Activated T-cell treated with anti-CD3 and anti-CD28 coated beads, Interleukin-2, amount 50 U/mL, for 1 hour (primary cell): ENCODE measurements around the gene UBASH3B.
"Not testable (repeated sequence)": the region's sequence is repeated elsewhere in the genome, so short reads cannot be mapped to it uniquely, and the experiment has no call there.

Experiments
- DNase-seq: peaks from one replicate; pipeline ENCODE4 v3.0.0-alpha.2; 2020

UBASH3B gene

DNA sequence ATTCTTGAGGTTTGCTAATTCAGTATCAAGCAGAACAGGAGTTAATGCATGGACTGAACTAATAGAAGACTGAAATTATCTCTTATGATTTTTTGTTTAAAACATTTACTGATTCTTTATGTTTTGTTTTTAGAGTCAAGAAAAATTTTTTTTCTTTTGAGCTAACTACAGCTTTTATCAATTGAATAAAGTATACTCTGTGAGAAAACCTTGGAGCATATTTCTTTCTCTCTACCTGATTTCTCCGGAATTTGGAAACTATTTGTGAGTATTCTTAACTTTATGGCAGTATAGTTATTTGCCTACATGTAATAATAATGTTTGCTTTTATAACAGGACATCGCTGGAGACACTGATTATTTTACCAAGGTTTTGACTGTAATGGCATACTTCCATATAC is 164.6 kb downstream of the UBASH3B start:
- DNase-seq: no peak

DNA sequence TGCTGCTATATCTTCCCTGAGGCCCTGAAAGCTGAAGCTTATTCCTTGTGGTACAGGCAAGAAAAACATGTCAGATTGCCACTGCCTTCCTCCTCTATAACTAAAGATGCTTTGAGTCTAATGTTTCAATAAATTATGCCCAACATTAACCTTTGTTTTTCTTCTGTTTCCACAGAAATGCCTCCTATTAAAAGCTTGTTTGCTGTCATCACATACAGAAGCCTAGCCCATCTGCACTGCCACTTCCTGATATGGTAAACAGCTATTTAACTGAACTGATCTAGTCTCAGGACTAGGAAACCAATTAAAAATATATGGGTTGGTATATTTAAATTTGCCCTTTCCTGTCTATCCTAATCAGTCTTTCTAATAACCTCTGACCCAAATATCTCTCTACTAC is 165.6 kb downstream of the UBASH3B start:
- DNase-seq: no peak

DNA sequence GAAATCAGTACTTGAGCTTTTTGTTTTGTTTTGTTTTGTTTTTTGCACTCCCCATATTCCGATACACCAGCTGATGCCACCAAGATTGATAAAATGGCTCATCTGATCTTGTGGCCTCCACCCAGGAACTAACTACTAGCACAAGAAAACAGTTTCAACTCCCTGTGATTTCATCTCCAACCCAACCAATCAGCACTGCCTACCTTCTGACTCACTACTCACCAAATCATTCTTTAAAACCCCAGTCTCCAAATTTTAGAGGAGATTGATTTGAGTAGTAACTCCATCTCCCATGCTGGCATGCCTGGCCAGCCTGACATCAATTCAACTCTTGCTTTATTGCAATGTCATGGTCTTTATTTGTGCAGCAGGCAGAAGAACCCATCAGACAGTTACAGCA is 166.7 kb downstream of the UBASH3B start:
- no peak for DNase-seq

GRCh38 chr11:122823564-122823963 is 168.0 kb downstream of the UBASH3B start:
- DNase-seq: no peak

GRCh38 chr11:122829371-122829770 is 173.8 kb downstream of the UBASH3B start:
- not testable (repeated sequence) for DNase-seq

DNA sequence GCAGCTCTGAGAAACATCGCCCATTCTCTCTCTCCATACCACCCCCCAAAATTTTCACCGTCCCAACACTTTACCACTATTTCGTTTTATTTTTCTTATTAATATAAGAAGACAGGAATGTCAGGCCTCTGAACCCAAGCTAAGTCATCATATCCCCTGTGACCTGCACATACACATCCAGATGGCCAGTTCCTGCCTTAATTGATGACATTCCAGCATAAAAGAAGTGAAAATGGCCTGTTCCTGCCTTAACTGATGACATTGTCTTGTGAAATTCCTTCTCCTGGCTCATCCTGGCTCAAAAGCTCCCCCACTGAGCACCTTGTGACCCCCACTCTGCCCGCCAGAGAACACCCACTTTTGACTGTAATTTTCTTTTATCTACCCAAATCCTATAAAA is 176.8 kb downstream of the UBASH3B start:
- DNase-seq: not testable (repeated sequence)

- no peak for DNase-seq
These were observed 177.4 kb downstream of the UBASH3B start for GRCh38 chr11:122832721-122833470.

DNA sequence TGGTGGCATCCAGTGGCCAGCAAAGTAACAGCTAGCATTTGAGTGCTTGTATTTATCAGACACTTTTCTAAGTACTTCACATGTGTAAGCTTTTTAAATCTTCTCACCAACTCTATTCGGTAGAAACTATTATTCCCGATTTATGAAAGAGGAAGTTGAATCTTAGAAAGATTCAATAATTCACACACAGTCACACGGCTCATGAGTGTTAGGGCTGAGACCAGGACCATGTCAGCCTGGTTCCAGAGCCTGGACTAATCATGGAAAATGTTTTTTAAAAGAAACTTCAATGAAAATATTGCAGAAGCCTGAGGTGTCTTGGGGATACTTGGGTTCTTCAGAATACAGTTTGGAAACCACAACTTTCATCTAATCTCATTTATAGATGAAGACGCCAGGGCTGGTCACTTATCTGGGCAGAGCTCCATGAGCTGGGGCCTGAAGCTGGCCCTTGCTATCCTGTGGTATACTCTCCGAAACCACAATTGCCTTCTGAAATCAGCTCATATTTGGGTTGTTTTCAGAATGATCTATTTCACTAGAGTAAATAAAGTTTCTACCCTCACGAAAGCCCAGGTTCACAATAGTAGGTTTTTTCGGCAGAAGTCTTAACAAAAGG is 178.4 kb downstream of the UBASH3B start:
- no peak for DNase-seq

GRCh38 chr11:122836916-122837315 is 181.4 kb downstream of the UBASH3B start:
- DNase-seq: no peak

DNA sequence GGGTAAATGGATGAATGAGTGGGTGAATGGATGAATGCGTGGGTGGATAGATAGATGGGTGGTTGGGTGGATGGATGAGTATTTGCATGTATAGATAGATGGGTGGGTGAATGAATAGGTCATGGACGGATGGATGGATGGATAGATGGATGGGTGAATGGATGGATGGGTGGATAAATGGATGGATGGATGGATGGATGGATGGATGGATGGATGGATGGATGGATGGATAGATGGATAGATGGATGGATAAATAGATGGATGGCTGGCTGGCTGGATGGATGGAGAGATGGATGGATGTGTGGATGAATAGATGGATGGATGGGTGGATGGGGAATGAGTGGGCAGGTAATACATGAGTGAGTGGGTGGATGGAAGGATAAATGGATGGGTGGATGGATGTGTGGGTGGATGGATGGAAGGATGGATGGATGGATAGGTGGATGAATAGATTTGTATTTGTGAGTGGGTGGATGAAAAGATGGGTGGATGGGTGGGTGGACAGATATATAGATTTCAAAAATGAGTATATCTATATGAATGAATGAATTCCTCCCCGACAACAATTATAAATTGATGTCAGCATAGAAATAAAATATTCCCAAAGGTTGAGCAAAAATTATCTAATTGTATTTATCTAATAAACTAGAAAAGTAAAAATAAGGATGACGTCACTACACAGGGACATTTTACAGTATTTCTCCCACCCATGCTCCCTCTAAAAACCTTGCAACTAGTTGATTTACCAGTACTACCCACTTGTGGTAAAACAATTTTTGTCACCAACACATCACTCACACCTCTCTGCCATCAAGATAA is 182.2 kb downstream of the UBASH3B start:
- DNase-seq: no peak

- peak; percentile 35 for DNase-seq
These were observed 188.0 kb downstream of the UBASH3B start for GRCh38 chr11:122843281-122844141.

- DNase-seq: no peak
These were observed 191.9 kb downstream of the UBASH3B start for GRCh38 chr11:122847466-122847865.

- no peak for DNase-seq
These were observed 192.7 kb downstream of the UBASH3B start for GRCh38 chr11:122848186-122848585.

DNA sequence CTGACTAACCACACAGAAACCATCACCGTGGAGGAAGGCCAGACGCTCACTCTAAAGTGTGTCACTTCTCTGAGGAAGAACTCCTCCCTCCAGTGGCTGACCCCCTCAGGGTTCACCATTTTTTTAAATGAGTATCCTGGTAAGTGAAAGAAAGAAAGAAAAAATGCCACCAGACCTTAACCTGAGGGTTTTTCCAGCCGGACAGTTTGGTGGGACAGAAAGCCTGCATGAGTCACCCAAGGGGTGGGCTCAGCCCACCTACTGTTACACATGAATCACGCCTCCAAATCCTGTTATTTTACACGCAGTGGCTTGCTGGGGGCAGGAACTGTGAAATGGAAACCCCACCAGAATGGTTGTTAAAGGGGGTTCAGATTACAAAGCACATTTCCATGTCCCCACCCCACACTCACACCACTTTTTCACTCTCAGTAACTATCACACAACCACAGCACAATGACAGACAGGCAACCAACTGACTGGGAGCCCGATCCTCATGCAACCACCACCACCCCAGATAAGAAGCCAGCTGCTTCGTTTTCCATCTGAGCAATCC is 194.6 kb downstream of the UBASH3B start:
- peak; percentile 47 for DNase-seq

DNA sequence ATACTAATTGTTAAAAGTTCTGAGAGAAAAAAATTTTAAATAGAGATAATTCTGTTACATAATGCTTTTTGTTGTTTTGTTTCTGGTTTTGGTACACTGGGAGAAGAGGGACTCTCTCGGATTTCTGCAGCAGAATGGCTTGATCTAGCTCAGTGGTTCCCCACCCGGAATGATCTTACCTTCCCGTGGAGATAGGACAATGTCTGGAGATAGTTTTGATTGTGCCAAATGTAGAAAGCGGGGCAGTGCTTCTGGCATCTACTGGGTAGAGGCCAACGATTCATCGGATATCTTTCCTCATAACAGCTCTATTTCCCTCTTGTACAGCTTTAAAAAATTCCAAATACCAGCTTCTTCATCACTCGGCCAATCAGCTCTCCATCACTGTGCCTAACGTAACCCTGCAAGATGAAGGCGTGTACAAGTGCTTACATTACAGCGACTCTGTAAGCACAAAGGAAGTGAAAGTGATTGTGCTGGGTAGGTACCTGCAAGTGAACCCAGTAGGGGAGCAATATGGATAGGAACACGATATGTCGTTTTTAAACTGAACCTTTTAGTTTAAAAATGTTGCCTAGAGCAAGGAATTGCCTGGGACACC is 195.9 kb downstream of the UBASH3B start:
- no peak for DNase-seq

GRCh38 chr11:122852074-122852795 is 196.7 kb downstream of the UBASH3B start:
- no peak for DNase-seq

GRCh38 chr11:122852796-122853160 is 197.3 kb downstream of the UBASH3B start:
- no peak for DNase-seq

DNA sequence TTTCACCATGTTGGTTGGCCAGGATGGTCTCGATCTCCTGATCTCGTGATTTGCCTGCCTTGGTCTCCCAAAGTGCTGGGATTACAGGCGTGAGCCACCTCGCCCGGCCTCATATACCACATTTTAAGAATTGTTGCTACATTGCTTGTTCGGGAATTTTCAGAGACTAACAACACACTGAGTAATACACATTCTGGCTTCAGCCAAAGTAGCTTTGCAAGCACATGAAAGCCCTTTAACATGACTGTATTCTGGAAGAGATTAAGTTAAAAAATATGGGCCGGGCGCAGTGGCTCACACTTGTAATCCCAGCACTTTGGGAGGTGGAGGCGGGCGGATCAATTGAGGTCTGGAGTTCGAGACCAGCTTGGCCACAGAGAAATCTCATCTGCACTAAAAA is 197.7 kb downstream of the UBASH3B start:
- no peak for DNase-seq

- no peak for DNase-seq
These were observed 198.5 kb downstream of the UBASH3B start for GRCh38 chr11:122853971-122854446.

GRCh38 chr11:122861631-122862030 is 206.1 kb downstream of the UBASH3B start:
- no peak for DNase-seq

DNA sequence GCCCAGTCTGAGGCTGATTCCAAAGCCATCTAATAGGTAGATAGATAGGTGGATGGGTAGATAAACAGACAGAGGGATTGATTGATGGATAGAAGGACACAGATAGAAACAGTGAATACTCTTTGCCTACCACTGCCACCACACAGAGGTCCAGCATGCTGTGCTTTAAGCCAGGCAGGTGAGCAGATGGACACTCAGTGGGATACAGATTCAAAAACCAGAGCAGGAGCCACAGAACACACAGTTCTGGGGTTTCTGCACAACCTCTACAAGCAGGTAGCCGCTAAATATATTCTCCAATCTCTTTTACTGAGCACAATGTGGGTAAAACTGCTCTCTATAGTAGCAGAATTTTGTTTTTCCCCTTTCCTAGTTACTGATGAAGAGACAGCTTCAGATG is 206.6 kb downstream of the UBASH3B start:
- no peak for DNase-seq
